HG03095 (cell line): ENCODE data around the gene FHL1.
"Not testable (repeated sequence)": the region's sequence is repeated elsewhere in the genome, so short reads cannot be mapped to it uniquely, and the experiment has no call there.

ENCODE experiments used
- ATAC-seq: cut with Tn5 transposase; IDR thresholded peaks from one replicate; pipeline ENCODE4 v1.9.1; 2021; ENCODE audit warnings: moderate library complexity; ENCODE audit not compliant: unreplicated experiment

FHL1 gene

DNA sequence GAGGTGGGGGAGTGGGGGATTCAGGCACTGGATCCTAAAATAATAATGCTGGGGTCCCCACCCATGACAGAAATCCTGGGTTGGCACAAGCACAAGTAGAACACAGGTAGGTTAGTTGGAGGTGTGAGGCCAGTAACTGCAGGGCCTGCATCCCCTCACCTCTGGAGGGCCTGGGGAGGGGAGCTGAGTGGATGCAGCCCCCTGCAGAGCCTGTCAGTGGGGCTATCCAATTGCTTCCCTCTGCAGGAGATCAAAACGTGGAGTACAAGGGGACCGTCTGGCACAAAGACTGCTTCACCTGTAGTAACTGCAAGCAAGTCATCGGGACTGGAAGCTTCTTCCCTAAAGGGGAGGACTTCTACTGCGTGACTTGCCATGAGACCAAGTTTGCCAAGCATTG lies 60.2 kb downstream of the FHL1 start:
- no peak for ATAC-seq

DNA sequence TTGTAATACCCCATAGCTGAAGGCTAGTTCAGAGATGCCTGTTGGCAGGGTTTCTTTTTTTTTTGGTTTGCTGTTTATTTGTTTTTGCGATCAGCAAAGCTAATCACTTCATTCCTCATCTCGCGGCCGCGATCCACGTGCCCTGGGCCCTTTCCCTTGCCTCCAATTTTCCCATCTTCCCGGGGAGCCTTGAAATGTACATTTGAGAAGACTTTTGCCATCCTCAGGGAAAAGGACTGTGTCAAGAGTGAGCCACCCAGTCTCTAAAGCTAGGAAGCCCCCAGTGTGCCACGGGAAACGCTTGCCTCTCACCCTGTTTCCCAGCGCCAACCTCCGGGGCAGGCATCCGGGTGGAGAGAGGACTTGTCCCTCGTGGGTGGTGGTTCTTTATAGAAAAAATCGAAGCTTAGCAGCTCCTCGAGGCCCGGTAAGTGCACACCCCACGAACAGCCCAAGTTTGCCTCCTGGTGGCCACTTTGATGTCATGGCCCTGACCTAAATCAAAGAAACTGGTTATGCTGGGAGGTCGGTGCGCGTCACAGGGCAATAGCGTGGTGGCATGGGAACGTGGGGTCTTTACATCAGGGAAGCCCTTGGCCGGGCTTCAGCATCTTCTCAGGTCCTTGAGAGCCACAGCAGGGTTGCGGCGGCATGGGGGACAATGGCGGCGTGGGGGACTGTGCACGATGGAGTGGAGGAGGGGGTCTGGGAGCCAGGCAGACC lies 61.8 kb downstream of the FHL1 start:
- no peak for ATAC-seq

DNA sequence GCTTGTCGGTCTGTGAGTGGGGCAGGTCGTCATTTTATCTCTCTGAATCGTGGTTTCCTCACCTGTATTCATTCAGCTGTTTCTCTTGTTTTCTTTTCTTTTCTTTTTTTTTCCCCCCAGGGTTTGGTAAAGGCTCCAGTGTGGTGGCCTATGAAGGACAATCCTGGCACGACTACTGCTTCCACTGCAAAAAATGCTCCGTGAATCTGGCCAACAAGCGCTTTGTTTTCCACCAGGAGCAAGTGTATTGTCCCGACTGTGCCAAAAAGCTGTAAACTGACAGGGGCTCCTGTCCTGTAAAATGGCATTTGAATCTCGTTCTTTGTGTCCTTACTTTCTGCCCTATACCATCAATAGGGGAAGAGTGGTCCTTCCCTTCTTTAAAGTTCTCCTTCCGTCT lies 62.4 kb downstream of the FHL1 start:
- ATAC-seq: no peak

DNA sequence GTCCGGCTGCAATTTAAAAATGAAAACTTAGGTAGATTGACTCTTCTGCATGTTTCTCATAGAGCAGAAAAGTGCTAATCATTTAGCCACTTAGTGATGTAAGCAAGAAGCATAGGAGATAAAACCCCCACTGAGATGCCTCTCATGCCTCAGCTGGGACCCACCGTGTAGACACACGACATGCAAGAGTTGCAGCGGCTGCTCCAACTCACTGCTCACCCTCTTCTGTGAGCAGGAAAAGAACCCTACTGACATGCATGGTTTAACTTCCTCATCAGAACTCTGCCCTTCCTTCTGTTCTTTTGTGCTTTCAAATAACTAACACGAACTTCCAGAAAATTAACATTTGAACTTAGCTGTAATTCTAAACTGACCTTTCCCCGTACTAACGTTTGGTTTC lies 62.9 kb downstream of the FHL1 start:
- no peak for ATAC-seq

DNA sequence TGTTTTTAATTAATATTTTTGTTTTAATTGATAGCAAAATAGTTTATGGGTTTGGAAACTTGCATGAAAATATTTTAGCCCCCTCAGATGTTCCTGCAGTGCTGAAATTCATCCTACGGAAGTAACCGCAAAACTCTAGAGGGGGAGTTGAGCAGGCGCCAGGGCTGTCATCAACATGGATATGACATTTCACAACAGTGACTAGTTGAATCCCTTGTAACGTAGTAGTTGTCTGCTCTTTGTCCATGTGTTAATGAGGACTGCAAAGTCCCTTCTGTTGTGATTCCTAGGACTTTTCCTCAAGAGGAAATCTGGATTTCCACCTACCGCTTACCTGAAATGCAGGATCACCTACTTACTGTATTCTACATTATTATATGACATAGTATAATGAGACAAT lies 63.5 kb downstream of the FHL1 start:
- ATAC-seq: no peak

DNA sequence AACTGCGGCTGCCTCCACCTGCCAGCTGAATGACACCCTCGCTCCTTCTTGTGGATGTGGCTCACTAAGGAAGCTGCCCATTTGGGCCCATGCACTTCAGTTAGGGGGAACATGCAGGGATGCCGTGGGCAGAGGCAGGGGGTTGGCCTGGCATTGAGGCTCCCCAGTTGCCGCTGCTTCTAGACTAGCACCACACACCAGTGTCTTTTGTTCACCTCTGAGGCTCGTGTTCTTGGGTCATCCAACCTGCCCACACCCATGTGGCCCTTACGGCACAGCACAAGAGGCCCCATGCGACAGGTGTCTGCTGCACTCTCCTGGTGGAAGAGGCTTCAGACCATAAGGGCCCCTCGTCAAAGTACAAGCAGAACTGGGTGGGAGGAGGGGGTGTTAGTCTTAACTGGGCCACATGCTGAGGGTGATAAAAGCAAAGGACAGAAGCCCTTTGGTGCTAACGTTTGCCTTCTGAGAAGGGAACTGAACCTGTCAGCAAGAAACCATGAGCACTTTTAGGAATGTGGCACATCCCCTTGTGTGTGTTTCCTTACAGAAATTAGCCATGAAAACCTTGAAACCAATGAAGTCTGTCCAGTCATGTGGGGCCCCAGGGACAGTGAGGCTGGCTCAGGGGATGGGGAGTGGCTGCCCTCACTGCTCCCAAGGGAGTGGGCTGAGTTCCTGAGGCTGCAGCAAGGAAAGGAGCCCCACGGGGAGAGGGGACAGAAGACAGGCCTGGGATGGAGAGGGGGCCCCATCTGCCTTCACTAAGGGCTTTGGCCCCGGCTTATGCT lies 64.6 kb downstream of the FHL1 start:
- no peak for ATAC-seq

DNA sequence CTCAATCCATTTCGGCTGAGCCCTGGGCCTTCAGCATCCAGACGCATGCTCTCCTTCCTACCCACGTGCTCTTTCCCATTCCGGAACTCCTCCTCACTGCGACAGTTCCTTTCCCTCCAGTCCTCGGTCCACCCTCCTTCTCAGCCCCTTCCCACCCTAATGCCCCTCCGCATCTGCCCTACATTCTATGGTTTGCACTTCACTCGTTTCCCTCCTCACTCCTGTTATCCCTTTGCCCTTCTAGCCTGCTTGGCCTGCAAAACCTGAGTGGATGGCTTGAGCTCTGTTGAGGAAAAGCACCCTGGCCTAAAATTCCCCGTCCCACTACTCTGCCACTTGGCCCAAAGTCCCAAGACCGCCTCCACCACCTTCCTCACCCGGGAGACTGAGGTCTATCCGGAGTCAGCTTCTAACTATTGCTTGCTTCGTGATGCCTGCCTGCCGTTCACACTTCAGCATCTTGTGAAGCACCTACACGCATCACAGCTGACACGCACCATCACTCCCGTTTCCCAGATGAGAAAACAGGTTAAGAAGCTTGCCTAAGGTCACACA lies 65.3 kb downstream of the FHL1 start:
- ATAC-seq: no peak

DNA sequence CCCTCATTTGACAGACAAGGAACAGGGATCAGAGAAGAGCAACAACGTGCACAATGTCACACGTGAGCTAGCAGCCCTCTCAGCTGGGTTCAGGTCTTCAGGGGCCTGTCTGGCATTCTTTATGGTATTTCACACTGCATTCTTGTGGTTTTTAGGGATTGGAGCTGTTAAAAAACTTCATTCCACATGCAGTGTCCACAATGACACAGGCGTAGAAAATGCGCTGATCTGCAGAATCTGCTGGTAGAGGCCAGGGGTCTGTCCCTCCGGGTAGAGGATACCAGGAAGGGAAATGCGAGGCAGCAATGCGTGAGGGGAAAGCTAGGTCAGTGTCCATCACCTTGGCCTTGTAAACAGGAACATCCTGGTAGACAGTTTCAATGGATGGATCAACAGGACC lies 67.2 kb downstream of the FHL1 start:
- no peak for ATAC-seq

DNA sequence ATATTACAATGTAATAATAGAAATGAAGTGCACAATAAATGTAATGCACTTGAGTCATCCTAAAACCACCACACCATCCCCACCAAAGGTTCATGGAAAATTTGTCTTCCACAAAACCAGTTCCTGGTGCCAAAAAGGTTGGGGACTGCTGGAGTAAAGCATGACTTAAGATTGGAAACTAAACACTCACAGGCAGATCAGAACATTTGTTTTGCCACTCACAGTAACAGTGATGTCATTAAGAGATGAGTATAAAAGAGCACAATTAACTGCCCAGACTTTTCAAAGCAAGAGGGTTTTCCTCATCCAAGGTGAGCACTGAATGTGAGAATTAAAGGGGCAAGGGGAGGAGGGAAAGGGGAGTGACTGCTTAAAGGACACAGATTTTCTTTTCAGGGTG lies 68.2 kb downstream of the FHL1 start:
- ATAC-seq: no peak

DNA sequence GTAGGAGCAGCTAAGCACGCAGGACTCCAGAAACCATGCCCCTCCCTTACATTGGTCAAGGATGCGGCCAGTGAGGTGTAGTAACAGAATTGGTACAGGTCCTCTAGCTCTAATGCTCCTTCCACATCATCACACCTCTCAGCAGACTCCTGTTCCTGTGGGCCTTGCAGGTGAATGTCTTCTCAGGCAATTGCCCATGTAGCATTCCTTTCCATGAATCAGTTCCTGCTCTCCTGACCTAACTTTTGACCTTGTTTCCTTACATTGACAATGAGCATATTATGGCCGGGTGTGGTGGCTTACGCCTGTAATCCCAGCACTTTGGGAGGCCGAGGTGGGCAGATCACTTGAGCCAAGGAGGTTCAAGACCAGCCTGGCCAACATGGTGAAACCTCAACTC lies 72.6 kb downstream of the FHL1 start:
- ATAC-seq: no peak

DNA sequence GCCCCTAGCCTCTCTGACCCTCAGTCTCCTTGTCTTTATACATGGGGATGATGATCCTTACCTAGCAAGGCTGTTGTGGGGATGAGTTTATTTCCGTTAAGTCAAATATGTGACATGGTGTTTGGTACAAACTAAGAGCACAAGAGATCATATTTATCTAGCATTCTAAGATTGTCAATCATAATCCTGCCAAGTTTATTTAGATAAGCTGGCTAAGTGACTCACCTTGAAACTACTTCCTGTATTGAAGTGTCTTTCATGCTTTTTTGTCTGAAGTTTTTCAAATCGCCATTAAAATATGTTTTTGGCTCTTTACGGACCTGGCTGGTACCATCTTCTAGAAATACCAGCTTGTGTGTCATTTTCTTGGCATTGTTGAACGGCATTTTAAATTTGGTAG lies 73.2 kb downstream of the FHL1 start:
- no peak for ATAC-seq

DNA sequence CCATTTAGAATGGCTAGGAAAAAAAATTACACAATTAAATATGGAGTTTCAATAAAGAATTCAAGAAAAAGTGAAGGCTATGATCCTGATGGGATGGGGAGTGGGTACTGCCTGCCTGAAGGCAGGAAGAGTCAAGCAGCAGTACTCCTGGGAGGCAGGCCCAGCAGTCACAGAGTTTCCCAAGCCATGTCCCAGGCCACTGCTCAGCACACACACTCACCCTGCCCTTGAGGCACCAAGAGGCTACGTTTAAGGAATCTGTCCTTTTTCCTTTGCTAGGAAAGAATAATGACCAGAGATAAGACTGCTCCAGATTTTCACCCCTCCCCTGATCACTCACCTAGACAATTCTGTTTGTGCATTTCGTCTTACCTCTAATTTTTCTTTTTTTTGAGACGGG lies 73.6 kb downstream of the FHL1 start:
- ATAC-seq: no peak

DNA sequence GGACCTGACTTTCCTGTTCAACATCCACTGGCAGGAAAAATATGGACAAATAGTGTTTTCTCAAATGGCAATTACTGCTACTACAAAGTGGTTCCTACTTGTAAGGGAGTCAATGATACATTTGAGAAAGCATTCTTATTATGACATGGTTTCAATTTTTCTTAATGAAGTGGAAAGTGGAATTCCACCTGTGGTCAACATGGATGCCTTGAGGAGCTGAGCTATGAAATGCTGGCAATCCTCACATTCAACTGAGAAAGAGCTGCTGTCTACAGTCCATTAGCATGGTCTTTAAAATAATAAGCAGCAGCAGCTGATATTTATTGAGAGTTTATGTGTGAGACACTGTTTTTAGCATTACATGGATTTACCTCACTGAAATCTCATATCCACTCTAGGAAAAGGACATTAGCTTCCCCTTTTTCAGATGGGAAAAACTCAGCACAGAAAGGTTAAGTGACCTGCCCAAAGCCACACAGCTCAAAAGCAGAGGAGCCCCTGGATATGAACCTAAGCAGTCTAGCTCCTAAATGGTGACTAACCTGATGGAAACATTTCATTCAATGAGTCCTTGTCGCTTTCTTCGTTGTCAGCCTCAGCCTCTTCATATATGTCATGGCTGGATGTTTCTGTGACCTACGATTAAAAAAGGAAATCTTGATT lies 74.6 kb downstream of the FHL1 start:
- no peak for ATAC-seq

DNA sequence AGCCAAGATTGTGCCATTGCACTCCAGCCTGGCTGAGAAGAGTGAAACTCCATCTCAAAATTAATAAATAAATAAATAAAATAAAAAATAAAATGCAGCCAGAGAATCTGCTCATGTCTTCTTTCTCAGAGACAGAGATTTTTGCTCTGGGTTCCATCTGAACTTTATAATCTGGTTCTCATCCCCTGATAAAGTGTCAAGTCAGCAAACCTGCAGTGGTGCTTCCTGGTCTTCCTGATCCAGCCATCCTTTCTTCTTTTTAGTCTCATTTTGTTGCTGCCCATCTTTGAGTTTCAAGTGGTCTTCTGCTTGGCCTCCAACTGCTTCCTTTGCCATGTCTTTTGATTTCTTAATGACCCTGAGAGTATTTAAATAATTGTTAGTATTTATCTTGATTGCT lies 79.7 kb downstream of the FHL1 start:
- ATAC-seq: no peak

DNA sequence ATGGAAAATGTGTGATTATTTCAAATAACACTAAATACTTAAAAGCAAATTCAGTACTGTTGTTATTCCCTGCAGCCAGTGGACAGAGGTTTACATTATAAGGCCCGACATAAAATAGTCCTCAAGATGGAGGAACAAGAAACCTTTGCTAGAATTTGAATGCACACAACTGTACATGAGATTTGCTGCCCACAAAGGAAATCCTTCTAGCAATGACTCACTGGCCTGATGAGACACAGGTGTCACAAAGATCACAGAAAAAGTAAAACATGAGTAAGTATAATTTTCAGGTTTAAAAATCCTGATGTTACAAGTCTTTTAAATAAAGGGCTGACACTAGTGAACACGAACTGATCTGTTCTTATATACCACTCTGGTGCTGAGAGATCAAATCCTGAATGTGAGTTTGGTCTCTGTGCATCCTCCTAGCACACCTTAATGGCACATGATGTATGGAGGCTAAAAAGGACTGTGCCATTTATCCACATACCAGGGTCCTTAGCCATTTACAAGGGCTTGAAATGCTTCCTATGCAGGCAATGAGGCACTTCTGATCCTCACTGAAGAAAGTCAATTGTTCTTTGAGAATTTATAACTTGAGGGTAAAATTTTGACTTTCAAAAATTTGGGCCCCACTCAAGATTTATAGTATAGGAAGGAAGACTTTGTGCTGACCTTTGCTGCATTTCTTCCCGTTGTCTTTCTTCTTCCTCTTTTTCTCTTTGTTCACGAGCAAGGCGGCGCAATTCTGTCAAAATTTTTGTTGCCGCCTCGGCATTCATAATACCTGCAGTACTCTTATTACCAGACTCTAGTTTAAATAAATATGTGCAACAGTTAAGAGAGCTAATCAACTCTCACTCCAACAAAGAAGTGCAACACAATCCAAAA lies 80.9 kb downstream of the FHL1 start:
- ATAC-seq: peak; percentile 55

DNA sequence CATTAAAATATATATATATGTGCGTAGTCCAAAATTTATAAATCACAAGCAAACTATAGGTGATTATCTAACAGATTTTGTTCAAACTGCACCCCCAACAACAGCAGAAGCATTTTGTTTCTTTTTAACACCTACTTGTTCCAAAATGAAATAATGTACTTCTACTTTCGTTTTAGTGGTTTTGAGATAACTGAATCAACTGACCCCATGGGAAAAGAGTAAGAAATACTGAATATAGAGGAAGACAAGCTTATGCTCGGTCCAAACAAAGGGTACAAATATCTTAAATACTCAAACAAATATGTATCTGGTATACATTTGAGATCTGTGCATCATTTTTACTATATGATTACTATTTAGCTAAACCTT lies 81.5 kb downstream of the FHL1 start:
- peak; percentile 52 for ATAC-seq

DNA sequence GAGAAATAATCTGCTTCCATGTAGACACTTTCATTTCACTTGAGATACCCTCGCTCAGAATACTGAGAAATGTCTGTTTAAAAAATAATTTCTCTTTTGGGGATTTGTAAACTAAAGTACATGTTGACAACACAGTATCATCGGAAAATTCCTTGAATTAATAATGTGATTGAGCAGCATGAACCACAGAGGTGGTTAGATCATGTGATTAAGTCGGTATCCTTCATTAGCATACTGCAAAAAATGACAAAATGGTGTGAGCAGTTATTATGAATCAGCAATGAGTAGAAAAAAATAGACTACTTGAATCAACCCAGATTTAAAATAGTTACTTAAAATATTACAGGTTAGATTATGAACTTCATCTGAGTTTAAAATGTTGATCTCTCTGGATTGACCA lies 89.7 kb downstream of the FHL1 start:
- ATAC-seq: no peak

DNA sequence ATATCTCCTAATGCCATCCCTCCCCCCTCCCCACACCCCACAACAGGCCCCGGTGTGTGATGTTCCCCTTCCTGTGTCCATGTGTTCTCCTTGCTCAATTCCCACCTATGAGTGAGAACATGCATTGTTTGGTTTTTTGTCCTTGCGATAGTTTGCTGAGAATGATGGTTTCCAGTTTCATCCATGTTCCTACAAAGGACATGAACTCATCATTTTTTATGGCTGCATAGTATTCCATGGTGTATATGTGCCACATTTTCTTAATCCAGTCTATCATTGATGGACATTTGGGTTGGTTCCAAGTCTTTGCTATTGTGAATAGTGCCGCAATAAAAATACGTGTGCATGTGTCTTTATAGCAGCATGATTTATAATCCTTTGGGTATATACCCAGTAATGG lies 90.5 kb downstream of the FHL1 start:
- ATAC-seq: not testable (repeated sequence)

DNA sequence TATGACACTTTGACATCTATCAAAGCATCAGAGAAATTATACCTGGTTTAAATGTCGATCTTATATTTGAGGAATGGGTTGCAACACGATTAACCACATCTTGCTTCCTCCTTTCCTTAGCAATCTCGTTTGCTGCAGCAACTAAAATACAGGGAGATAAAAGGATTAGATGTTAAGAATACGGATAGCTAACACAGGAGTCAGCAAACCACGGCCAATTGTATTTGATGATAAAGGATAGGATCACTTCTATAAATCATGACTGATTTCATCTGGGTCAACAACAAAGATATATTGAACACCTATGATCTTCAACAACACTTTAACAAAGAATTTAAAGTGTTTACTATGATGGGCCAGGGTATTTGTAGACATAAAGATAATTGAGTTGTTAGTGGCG lies 98.9 kb downstream of the FHL1 start:
- no peak for ATAC-seq

DNA sequence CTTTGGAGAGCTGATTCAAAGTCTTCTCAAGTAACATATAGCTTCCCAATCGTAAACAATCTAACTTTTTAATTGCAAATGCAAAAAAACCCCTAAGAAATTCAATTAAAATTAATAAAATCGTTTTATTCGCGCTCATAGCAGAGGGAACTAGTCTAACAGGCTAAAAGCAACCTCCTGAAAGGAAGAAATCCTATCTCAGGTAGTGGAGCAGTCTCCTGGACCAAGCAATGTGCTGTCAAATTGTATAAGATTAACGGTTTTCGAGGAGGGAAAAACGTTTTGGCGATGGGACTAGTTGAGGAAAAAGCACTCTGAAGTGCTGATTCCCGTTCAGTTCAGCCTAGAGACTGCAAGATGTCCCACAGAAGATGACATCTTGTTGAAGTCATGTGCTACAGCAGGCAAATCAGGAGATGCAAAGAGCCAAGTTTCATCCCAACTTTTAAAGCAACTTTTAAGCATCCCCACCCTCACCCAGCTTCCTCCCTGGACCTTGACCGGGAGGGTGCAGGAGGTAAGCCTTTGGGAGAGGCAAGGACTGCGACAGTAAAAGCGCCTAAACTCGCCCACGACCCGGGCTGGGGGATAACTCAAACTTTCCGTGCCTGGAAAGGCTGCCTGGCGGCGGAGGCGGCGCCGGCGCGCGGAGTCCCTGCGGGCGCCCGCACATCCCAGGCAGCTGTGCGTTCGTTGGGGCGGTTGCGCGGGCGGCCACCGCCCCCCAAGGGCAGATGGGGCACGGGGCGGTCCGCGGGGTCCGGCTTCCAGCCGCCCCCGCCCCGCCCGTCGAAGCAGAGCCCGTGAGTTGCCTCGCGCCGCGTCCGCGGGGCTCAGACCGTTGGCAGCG lies 103.1 kb downstream of the FHL1 start:
- peak; percentile 39 for ATAC-seq
